Activated CD4-positive, alpha-beta memory T cell treated with anti-CD3 and anti-CD28 coated beads, Interleukin-2, amount 10 ng/mL, durations not matched to agents 7 days and 5 days (primary cell): ENCODE results near the gene NUP107. TPM values are rescaled to one million over a fixed set of nuclear protein-coding genes. Genes with fewer than 3 reads are reported as not detected.
"Not testable (repeated sequence)": the region's sequence is repeated elsewhere in the genome, so short reads cannot be mapped to it uniquely, and the experiment has no call there.

ENCODE experiments used
- CTCF ChIA-PET: fragments of 350-600 bp; sonication (Branson Sonifier 250); formaldehyde crosslinking; loops from one replicate; lab custom pipeline; 2021; ENCODE audit warnings: antibody characterized with exemption, inconsistent platforms; lab: Charles Lee
- POLR2A ChIA-PET: fragments of 350-600 bp; sonication (Branson Sonifier 250); formaldehyde crosslinking; loops from one replicate; lab custom pipeline; 2021; ENCODE audit warnings: antibody characterized with exemption; lab: Charles Lee
- DNase-seq: peaks from one replicate; pipeline ENCODE4 v3.0.0-alpha.2; 2020
- H3K27ac Mint-ChIP-seq: one replicate; pipeline ENCODE4 v1.8.0; 2021; ENCODE audit warnings: mild to moderate bottlenecking, mixed read lengths
- H3K27me3 Mint-ChIP-seq: one replicate; pipeline ENCODE4 v1.8.0; 2021; ENCODE audit warnings: mixed read lengths
- H3K36me3 Mint-ChIP-seq: one replicate; pipeline ENCODE4 v1.8.0; 2021; ENCODE audit warnings: low read depth, mixed read lengths
- H3K4me1 Mint-ChIP-seq: one replicate; pipeline ENCODE4 v1.8.0; 2021; ENCODE audit warnings: mixed read lengths
- H3K4me3 Mint-ChIP-seq: one replicate; pipeline ENCODE4 v1.8.0; 2021; ENCODE audit warnings: mild to moderate bottlenecking, mixed read lengths
- H3K9me3 Mint-ChIP-seq: one replicate; pipeline ENCODE4 v1.8.0; 2021; ENCODE audit warnings: mixed read lengths
- total RNA-seq, 2 experiments: library from RNA; stranded (reverse); gene quantifications; one replicate each; pipeline ENCODE4 v1.2.3, GENCODE V29; 2021

Gene NUP107
- 10 to 100 TPM; 80.7 to 85.4 TPM for total RNA-seq

DNA sequence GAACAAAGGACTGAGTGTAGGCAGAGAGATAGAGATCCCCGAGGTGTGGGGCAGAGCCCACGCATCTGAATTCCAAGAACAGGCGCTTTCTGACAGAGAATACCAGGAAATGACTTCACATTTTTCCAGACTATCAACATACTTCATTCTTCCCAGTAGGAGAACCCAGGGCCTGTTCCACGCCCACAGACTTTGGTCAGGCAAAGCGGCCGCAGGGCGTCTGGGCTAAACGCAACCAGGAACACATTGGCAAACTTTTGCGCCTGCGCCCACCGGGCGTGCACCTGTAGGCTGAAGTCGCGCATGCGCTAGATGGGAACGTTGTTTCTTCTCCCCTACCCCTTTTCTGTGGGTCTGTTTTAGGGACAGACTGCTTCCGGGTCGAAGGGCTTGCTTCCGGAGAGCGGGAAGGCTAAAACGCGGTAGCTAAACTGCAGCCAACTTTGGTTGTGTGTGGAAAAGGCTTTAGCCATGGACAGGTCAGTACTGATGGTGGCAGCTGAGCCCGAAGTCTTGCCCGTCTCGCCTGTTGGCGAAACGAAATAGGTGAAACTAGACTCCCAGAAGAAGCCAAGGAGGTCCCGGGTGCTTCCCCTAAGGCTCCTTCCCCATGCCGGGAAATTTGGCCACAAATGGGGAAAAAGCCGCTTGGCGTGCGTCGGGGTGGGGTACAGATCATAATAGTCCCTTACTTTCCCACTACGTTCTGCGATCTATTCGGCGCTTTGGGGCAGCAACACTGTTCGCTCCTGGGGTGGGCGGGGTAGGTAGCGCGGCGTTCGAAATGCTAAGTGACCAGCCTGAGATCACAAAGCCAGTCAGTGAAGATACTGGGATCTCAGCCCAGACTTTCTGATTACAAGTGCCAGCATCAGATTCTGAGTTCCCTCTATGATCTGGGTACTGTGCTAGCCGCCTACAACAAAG, at the start of gene NUP107:
Gene NUP107 (plus strand): TSS at position 384 of the 927 bp plus-strand sequence. CDS start 88 bp downstream, at position 472.
- Mint-ChIP-seq H3K27ac (peak within 1 kb of the TSS; percentile 92), H3K9me3 (no peaks in the 10 kb centered on the region), H3K36me3 (peaks cover 26% of the 10 kb centered on the region), H3K4me1 (peaks cover 45% of the 10 kb centered on the region), H3K4me3 (peak within 1 kb of the TSS; percentile 96), H3K27me3 (no peaks in the 10 kb centered on the region)
- POLR2A ChIA-PET: interaction anchor here (1.2 to 2.5 kb wide), 6 partner anchors 9 to 121 kb away, joined by 5 to 18 read pairs (median 12); partner anchors contain the start of genes MDM2 and RAP1B
- DNase-seq: peak; percentile 97
- CTCF ChIA-PET: interaction anchor here (1.0 to 2.0 kb wide), 2 partner anchors 121 to 144 kb away, joined by 4 to 8 read pairs; partner anchors contain the start of gene MDM2

DNA sequence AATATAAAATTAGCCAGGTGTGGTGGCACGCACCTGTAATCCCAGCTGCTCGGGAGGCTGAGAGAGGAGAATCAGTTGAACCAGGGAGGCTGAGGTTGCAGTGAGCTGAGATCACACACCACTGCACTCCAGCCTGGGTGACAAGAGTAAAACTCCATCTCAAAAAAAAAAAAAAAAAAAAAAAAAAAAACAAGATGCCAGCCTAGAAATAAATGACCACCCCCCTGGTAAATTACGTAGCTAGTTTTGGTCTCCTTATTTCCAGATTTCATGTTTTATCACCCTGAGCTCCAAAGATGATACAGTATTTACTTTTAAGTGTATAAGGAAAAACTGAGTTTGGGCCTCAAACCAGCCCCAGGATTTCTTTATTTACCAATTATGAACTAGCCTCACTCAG, 49.3 kb upstream of the NUP107 start:
- not testable (repeated sequence) for H3K27ac Mint-ChIP-seq, H3K27me3 Mint-ChIP-seq, H3K9me3 Mint-ChIP-seq, DNase-seq, H3K4me3 Mint-ChIP-seq
- H3K4me1 Mint-ChIP-seq: peaks cover 77% of the 10 kb centered on the region
- POLR2A ChIA-PET: interaction anchor here (1.5 to 2.3 kb wide), 2 partner anchors 25 to 27 kb away, joined by 4 to 8 read pairs; partner anchors contain the start of gene RAP1B
- H3K36me3 Mint-ChIP-seq: peaks cover 43% of the 10 kb centered on the region
- CTCF ChIA-PET: interaction anchor here (0.7 kb wide), 3 partner anchors 18 to 278 kb away, joined by 3 to 5 read pairs (median 3); no protein-coding TSS in a partner anchor

DNA sequence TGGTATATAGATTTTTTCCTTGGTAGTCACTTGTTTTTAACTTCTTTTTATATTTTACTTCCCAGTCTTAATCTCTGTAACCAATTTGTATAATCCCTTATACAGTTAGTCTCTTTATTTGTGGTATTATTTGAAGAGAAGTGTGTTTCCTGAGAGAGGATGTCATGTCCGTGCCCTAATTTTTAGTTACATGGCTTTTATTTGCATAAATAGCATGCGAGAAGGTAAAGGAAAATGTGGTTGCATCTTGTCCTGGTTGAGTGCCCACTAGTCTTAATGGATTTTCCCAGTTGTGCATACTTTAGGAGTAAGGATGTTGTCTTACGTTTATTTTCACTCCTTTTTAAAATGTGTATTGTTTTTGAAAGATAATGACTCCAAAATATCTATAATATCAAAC, 48.6 kb upstream of the NUP107 start:
- Mint-ChIP-seq H3K27me3 (no peaks in the 10 kb centered on the region), H3K4me1 (peaks cover 74% of the 10 kb centered on the region), H3K27ac (no peak overlapping the region), H3K36me3 (peaks cover 42% of the 10 kb centered on the region), H3K4me3 (no peak overlapping the region), H3K9me3 (no peaks in the 10 kb centered on the region)
- ChIA-PET POLR2A (interaction anchor here (1.1 to 1.9 kb wide), 3 partner anchors 25 to 140 kb away, joined by 4 to 8 read pairs (median 5); partner anchors contain the start of gene RAP1B), CTCF (interaction anchor here (0.7 kb wide), 1 partner anchor 17 kb away, joined by 3 read pairs; no protein-coding TSS in a partner anchor)
- no peak for DNase-seq

DNA sequence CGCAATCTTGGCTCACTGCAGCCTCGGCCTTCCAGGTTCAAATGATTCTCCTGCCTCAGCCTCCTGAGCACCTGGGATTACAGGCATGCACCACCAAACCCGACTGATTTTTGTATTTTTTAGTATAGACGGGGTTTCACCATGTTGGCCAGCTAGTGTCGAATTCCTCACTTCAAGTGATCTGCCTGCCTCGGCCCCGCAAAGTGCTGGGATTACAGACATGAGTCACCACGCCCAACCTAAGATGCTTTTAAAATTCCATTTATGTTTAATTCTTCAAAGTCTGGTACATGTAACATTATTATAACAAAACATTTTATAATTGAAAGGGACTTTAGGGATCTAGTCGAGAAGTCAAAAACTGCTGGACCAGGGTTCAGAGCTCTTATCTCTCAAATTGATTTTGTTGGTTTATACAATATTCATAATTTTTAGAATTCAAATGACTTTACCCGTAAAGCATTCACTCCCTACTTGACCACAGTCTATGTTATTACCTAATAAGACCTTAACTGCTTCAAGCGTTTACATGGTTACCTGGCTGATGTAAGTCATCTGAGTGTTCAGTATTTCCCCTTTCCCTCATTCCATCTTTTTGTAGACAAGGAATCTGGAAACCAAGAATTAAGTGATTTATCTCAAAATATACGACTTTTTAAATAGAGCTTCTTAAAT, 47.9 kb upstream of the NUP107 start:
- Mint-ChIP-seq H3K36me3 (peaks cover 42% of the 10 kb centered on the region), H3K4me1 (peaks cover 70% of the 10 kb centered on the region), H3K9me3 (no peaks in the 10 kb centered on the region), H3K27me3 (no peaks in the 10 kb centered on the region), H3K27ac (no peak overlapping the region), H3K4me3 (no peak overlapping the region)
- ChIA-PET CTCF (interaction anchor here (0.7 to 1.0 kb wide), 2 partner anchors 274 to 280 kb away, joined by 3 read pairs; no protein-coding TSS in a partner anchor), POLR2A (interaction anchor here (0.9 to 1.9 kb wide), 6 partner anchors 16 to 141 kb away, joined by 3 to 8 read pairs (median 4); partner anchors contain the start of gene RAP1B)
- DNase-seq: no peak

DNA sequence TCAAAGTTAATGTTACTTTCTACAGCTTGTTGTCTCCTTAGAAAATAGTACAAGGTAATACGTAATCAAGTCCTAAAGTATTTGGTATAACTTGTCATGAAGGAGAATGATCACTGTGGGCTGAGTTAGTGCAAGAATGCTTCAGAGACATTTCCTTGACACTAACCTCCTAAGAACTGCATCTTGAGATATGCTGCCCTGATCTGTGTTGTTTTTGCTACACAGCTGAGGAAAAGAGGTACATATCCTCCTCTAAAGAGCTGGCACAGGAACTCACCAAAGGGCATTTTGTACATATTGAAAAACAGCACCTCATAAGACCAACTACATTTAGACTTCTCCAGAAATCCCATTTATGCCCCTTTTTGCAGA, 47.4 kb upstream of the NUP107 start:
- Mint-ChIP-seq H3K27ac (peak overlapping the region; percentile 50), H3K4me3 (no peak overlapping the region), H3K27me3 (no peaks in the 10 kb centered on the region), H3K4me1 (peaks cover 71% of the 10 kb centered on the region), H3K9me3 (no peaks in the 10 kb centered on the region), H3K36me3 (peaks cover 46% of the 10 kb centered on the region)
- no peak for DNase-seq
- ChIA-PET CTCF (interaction anchor here (0.7 to 1.0 kb wide), 2 partner anchors 275 to 280 kb away, joined by 3 read pairs; no protein-coding TSS in a partner anchor), POLR2A (interaction anchor here (0.9 to 1.9 kb wide), 6 partner anchors 16 to 142 kb away, joined by 3 to 8 read pairs (median 4); partner anchors contain the start of gene RAP1B)

DNA sequence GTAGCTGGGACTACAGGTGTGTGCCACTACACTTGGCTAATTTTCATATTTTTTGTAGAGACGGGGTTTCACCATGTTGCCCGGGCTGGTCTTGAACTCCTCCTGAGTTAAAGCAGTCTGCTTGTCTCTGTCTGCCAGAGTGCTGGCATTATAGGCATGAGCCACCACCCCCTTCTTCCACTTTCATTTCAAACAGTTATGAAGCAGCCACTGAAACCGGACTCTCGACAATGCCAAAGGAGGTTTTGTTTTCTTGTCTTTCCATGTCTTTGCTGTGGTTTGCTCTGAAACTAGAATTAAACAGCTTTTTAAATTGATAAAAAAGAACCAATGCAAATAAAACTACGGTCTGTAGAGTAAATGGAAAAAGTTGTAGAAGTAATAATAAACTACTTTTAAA, 45.6 kb upstream of the NUP107 start:
- H3K4me1 Mint-ChIP-seq: peaks cover 69% of the 10 kb centered on the region
- POLR2A ChIA-PET: interaction anchor here (0.6 to 1.5 kb wide), 3 partner anchors 20 to 276 kb away, joined by 3 to 6 read pairs (median 4); no protein-coding TSS in a partner anchor
- no peaks in the 10 kb centered on the region for H3K27me3 Mint-ChIP-seq
- peak overlapping the region; percentile 46 for H3K4me3 Mint-ChIP-seq
- peak; percentile 50 for DNase-seq
- peak overlapping the region; percentile 61 for H3K27ac Mint-ChIP-seq
- H3K36me3 Mint-ChIP-seq: peaks cover 44% of the 10 kb centered on the region
- no peaks in the 10 kb centered on the region for H3K9me3 Mint-ChIP-seq
- CTCF ChIA-PET: no interaction called here

DNA sequence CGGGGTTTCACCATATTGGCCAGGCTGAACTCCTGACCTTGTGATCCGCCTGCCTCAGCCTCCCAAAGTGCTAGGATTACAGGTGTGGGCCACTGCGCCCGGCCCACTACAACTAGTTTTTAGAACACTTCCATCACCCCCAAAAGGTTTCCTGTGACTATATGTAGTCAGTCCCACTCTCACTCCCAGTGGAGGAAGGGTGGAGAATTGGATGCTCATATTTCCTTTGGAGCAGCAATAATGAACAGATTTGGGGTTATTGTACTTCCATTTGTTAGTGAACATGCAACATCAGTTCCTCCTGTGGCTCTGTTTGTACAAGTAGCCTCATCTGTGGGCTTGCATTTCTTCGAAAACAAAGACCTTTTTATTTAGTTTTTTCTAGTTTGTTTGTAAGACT, 40.3 kb upstream of the NUP107 start:
- H3K9me3 Mint-ChIP-seq: no peaks in the 10 kb centered on the region
- DNase-seq: no peak
- H3K27me3 Mint-ChIP-seq: no peaks in the 10 kb centered on the region
- peaks cover 57% of the 10 kb centered on the region for H3K36me3 Mint-ChIP-seq
- ChIA-PET POLR2A (no interaction called here), CTCF (interaction anchor here (1.4 kb wide), 1 partner anchor 287 kb away, joined by 4 read pairs; no protein-coding TSS in a partner anchor)
- no peak overlapping the region for H3K27ac Mint-ChIP-seq
- no peak overlapping the region for H3K4me3 Mint-ChIP-seq
- H3K4me1 Mint-ChIP-seq: peaks cover 50% of the 10 kb centered on the region

DNA sequence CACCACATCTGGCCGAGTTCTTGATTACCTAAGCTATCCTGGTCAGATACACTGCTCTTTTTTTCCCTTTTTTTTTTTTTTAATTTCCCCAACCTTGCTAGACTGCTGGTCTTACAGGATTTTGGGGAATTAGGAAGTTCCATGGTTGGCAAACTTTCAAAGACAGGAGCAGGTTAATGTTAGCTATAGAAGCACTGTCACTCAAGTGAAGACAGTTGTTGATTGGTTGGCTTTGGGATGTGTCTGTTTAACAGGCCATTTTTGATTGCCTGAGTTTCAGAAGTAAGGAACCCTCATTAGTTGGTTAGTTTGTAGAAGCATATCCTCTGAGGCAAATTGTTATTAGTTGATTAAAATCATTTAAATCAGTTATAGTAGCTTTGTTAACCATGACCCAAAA, 39.3 kb upstream of the NUP107 start:
- Mint-ChIP-seq H3K9me3 (no peaks in the 10 kb centered on the region), H3K4me3 (no peak overlapping the region), H3K36me3 (peaks cover 55% of the 10 kb centered on the region), H3K4me1 (peaks cover 41% of the 10 kb centered on the region), H3K27ac (peak overlapping the region; percentile 40), H3K27me3 (no peaks in the 10 kb centered on the region)
- ChIA-PET CTCF (interaction anchor here (1.4 kb wide), 1 partner anchor 288 kb away, joined by 4 read pairs; no protein-coding TSS in a partner anchor), POLR2A (interaction anchor here (1.1 kb wide), 1 partner anchor 35 kb away, joined by 4 read pairs; no protein-coding TSS in a partner anchor)
- no peak for DNase-seq

DNA sequence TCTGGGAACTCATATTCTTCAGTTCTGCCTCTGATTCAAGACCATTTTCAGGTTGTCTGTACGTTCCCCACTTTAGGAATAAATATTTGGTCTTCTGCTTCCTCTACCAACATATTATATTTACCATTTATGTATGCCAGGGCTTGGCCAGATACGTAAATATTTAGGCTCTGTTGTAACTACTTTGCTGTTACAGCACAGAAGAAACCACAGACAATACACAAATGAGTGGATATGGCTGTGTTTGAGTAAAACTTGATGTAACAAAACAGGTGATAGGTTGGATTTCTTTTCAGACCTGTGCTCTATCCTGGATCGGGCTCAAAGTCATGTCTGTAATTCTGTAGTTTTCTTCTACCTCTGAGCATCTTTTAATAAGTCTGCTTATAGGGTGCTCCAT, 38.6 kb upstream of the NUP107 start:
- Mint-ChIP-seq H3K4me1 (peaks cover 38% of the 10 kb centered on the region), H3K27me3 (no peaks in the 10 kb centered on the region), H3K27ac (peak overlapping the region; percentile 18), H3K4me3 (no peak overlapping the region), H3K9me3 (no peaks in the 10 kb centered on the region), H3K36me3 (peaks cover 55% of the 10 kb centered on the region)
- POLR2A ChIA-PET: no interaction called here
- CTCF ChIA-PET: interaction anchor here (1.1 kb wide), 1 partner anchor 314 kb away, joined by 3 read pairs; no protein-coding TSS in a partner anchor
- no peak for DNase-seq

DNA sequence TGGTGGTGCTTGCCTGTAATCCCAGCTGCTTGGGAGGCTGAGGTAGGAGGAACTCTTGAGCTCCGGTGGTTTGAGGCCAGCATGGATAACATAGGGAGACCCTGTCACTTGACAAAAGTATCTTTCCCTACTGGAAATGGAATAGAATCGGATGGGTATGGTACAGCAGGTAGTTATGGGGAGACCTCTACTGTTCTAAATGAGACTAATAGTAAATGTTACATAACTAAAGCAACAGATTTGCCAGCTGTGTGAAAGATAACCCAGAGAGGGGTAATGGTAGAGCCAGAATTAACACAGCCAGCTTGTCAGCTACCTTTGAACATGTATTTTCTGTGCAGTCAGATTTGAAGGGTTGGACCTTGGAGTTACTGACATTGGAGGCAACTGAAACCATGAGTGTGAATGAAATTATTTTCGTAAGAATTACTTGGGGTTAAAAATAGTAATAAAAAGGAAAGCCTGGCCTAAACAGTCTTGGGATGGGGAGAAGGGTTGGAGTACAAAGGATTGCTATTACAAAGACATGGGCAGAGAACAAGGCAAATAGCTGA, 21.7 kb upstream of the NUP107 start:
- no peak for DNase-seq
- Mint-ChIP-seq H3K4me1 (peaks cover 16% of the 10 kb centered on the region), H3K27ac (no peak overlapping the region), H3K36me3 (peaks cover 40% of the 10 kb centered on the region), H3K27me3 (no peaks in the 10 kb centered on the region), H3K9me3 (no peaks in the 10 kb centered on the region), H3K4me3 (no peak overlapping the region)
- CTCF ChIA-PET: no interaction called here
- POLR2A ChIA-PET: interaction anchor here (0.7 to 1.2 kb wide), 5 partner anchors 9 to 40 kb away, joined by 3 to 4 read pairs (median 3); no protein-coding TSS in a partner anchor

DNA sequence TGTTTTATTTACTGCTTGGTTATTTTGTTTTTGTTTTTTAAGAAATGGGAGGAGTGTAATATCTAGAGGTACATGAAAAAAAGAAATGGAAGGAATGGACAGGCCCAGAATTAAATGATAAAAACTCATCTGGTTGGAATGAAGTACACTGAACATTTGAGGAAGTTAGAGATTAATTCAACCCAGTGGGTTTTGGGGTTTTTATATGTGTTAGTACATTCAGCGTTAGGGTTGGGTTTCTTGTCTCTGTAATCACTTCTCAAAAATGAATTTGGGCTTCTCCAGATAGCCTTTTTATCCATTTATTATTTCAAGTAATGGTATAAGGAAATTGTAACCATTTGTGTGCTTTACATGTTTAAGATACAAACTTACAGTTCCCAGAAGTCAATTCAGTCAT, 19.5 kb upstream of the NUP107 start:
- no peaks in the 10 kb centered on the region for H3K9me3 Mint-ChIP-seq
- ChIA-PET POLR2A (interaction anchor here (1.0 kb wide), 1 partner anchor 51 kb away, joined by 3 read pairs; no protein-coding TSS in a partner anchor), CTCF (no interaction called here)
- H3K4me1 Mint-ChIP-seq: peaks cover 25% of the 10 kb centered on the region
- DNase-seq: no peak
- H3K27ac Mint-ChIP-seq: no peak overlapping the region
- no peaks in the 10 kb centered on the region for H3K27me3 Mint-ChIP-seq
- H3K4me3 Mint-ChIP-seq: no peak overlapping the region
- H3K36me3 Mint-ChIP-seq: peaks cover 29% of the 10 kb centered on the region

DNA sequence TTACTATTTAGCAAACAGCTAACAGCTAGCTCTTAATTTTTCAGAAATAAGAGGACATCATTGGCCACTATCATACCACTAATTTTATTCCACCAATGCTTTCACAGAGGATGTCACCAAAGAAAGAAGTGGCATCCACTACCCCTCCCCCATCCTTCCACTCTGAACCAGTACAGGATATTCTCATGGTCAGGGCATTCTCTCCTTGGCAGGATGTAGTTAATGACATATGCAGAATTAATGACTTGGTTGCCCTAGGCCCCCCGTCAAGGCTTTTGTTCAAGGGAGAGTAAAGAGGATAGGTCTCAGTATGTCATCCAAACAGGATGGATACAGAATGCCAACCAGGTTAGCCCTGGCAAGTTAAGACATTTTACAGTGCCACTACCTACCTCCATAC, 18.9 kb upstream of the NUP107 start:
- H3K27ac Mint-ChIP-seq: no peak overlapping the region
- DNase-seq: no peak
- ChIA-PET CTCF (no interaction called here), POLR2A (interaction anchor here (1.0 to 1.2 kb wide), 2 partner anchors 50 to 79 kb away, joined by 3 to 4 read pairs; no protein-coding TSS in a partner anchor)
- H3K27me3 Mint-ChIP-seq: no peaks in the 10 kb centered on the region
- H3K36me3 Mint-ChIP-seq: peaks cover 26% of the 10 kb centered on the region
- H3K4me3 Mint-ChIP-seq: no peak overlapping the region
- no peaks in the 10 kb centered on the region for H3K9me3 Mint-ChIP-seq
- H3K4me1 Mint-ChIP-seq: peaks cover 27% of the 10 kb centered on the region
